Smooth muscle cell (in vitro differentiated cells): ENCODE measurements around the gene PTPRN2. TPM values are rescaled to one million over a fixed set of nuclear protein-coding genes. Genes with fewer than 3 reads are reported as not detected.
"Not testable (repeated sequence)": the region's sequence is repeated elsewhere in the genome, so short reads cannot be mapped to it uniquely, and the experiment has no call there.

Experiments
- DNase-seq: peaks from one replicate; lab custom pipeline; 2025; ENCODE audit not compliant: unreplicated experiment; lab: John Stamatoyannopoulos, UW
- H2AFZ ChIP-seq: fragments of 200-600 bp; sonication (generic); 2 replicates; pipeline ENCODE4 v1.6.0; 2016; ENCODE audit warnings: antibody characterized with exemption, low read depth, mild to moderate bottlenecking
- H3F3A ChIP-seq: fragments of 200-600 bp; sonication (generic); 2 replicates; pipeline ENCODE4 v1.6.0; 2017; ENCODE audit warnings: antibody characterized with exemption, low read depth
- H3K27ac ChIP-seq: fragments of 200-600 bp; sonication (generic); 2 replicates; pipeline ENCODE4 v1.5.1; 2016; ENCODE audit warnings: low read depth, mild to moderate bottlenecking
- H3K27me3 ChIP-seq: fragments of 200-600 bp; sonication (generic); 2 replicates; pipeline ENCODE4 v1.6.1; 2016; ENCODE audit warnings: low read depth, mild to moderate bottlenecking
- H3K36me3 ChIP-seq: fragments of 200-600 bp; sonication (generic); 2 replicates; pipeline ENCODE4 v1.5.1; 2016; ENCODE audit warnings: low read depth
- H3K4me1 ChIP-seq: fragments of 200-600 bp; sonication (generic); 2 replicates; pipeline ENCODE4 v1.5.1; 2016; ENCODE audit warnings: low read depth
- H3K4me2 ChIP-seq: fragments of 200-600 bp; sonication (generic); 2 replicates; pipeline ENCODE4 v1.6.0; 2016; ENCODE audit warnings: mild to moderate bottlenecking
- H3K4me3 ChIP-seq: fragments of 200-600 bp; sonication (generic); 2 replicates; pipeline ENCODE4 v1.5.1; 2016; ENCODE audit warnings: mild to moderate bottlenecking
- H3K79me2 ChIP-seq: fragments of 200-600 bp; sonication (generic); 2 replicates; pipeline ENCODE4 v1.6.0; 2016; ENCODE audit warnings: low read depth, mild to moderate bottlenecking
- H3K9ac ChIP-seq: fragments of 200-600 bp; sonication (generic); 2 replicates; pipeline ENCODE4 v1.6.0; 2016; ENCODE audit warnings: low read depth
- H3K9me3 ChIP-seq: fragments of 200-600 bp; sonication (generic); replicated peaks from 2 replicates; pipeline ENCODE4 v1.5.1; 2016; ENCODE audit warnings: low read depth
- H4K20me1 ChIP-seq: fragments of 200-600 bp; sonication (generic); 2 replicates; pipeline ENCODE4 v1.6.0; 2016; ENCODE audit warnings: low read depth
- WGBS: methylation state at CpG from one replicate; pipeline ENCODE4 v1.1.7; 2016; ENCODE audit warnings: low lambda C conversion rate; 5-methylcytosine and 5-hydroxymethylcytosine counted together
- polyA plus RNA-seq: library from polyadenylated mRNA; unstranded; fragments of >200 nt; fragmentation: Nextera tagmentation; extraction: Ambion mirVana; gene quantifications from 2 replicates; pipeline ENCODE4 v1.2.1, GENCODE V29; 2016
- total RNA-seq: library from RNA; depleted of rRNA; stranded (reverse); fragments of >200 nt; gene quantifications from 2 replicates; pipeline ENCODE4 v1.2.3, GENCODE V29; 2014
- TF ChIP-seq, protein P1 (sequence below): fragments of 200-600 bp; sonication (generic); IDR thresholded peaks from 2 replicates; pipeline ENCODE4 v1.5.1; 2017; ENCODE audit warnings: borderline replicate concordance, mild to moderate bottlenecking, antibody characterized with exemption; ENCODE audit not compliant: insufficient read depth, poor library complexity, severe bottlenecking

Gene PTPRN2
- total and polyA plus RNA-seq, 2 experiments from 2014 or later, result 0.09 to 0.87 TPM

DNA sequence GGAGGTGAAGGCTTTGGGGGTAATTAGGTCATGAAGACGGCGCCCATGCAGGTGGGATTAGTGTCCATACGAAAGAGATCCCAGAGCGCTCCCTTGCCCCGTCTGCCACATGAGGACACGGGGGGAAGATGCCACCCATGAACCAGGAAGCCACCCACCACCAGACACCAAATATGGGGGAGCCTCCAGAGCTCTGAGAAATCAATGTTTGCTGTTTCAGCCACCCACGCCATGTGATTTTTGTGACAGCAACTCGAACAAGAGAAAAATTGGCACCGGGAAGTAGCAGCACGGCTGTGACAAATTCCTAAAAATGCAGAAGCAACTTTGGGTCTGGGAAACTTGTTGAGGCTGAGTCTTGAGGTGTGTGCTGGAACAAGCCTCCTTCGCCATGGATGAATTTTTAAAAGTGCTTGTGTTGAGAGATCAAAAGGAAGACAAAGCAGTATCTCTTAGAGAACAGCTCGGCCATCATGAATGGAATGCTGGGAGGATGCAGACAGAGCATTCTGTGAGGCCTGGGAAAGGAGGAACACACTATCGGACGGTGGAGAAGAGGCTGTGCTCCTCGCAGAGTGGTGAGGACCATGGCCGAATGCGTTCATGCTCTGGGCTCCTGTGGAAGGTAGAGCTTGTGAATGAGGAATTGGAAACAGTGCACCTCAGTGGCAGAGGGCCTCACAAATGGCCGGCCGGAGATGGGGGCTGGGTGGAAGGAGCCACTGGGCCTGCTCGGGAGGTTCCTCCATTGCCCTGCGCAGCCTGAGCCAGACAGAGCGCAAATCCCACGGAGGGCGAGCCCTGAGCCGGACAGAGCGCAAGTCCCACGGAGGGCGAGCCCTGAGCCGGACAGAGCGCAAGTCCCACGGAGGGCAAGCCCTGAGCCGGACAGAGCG is 277.5 kb downstream of the PTPRN2 start:
- Histone ChIP-seq H3K79me2 (no peaks in the 10 kb centered on the region), H3K9ac (no peak overlapping the region), H3K36me3 (no peaks in the 10 kb centered on the region), H2AFZ (no peak overlapping the region), H3K27me3 (no peaks in the 10 kb centered on the region), H3K4me3 (no peak overlapping the region), H3K4me2 (no peak overlapping the region), H3K4me1 (no peaks in the 10 kb centered on the region), H3K27ac (no peak overlapping the region), H4K20me1 (no peaks in the 10 kb centered on the region), H3K9me3 (peaks cover 11% of the 10 kb centered on the region), H3F3A (no peaks in the 10 kb centered on the region)
- DNase-seq, result no peak
- WGBS, result 86% methylated on average over 19 of the region's 33 CpGs
- TF ChIP-seq, protein P1, sequence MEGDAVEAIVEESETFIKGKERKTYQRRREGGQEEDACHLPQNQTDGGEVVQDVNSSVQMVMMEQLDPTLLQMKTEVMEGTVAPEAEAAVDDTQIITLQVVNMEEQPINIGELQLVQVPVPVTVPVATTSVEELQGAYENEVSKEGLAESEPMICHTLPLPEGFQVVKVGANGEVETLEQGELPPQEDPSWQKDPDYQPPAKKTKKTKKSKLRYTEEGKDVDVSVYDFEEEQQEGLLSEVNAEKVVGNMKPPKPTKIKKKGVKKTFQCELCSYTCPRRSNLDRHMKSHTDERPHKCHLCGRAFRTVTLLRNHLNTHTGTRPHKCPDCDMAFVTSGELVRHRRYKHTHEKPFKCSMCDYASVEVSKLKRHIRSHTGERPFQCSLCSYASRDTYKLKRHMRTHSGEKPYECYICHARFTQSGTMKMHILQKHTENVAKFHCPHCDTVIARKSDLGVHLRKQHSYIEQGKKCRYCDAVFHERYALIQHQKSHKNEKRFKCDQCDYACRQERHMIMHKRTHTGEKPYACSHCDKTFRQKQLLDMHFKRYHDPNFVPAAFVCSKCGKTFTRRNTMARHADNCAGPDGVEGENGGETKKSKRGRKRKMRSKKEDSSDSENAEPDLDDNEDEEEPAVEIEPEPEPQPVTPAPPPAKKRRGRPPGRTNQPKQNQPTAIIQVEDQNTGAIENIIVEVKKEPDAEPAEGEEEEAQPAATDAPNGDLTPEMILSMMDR, result no peak

DNA sequence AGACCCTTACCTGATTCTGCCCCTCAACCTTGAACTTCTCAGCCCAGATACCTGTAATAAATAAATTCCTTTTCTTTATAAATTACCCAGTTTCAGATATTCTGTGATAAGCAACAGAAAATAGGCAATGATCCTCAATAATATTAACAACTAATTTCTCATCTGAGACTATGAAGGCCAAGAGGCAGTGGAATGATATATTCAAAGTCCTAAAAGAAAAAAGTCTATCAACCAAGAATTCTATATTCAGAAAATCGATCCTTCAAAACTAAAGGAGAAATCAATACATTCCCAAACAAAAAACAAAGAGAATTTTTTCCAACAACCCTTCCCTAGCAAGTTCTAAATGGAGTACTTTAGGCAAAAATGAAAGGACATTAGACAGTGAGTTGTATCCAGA is 279.6 kb downstream of the PTPRN2 start:
- Histone ChIP-seq H3K4me2 (no peak overlapping the region), H3F3A (no peaks in the 10 kb centered on the region), H3K27ac (no peak overlapping the region), H3K9ac (no peak overlapping the region), H3K79me2 (no peaks in the 10 kb centered on the region), H3K27me3 (no peaks in the 10 kb centered on the region), H4K20me1 (no peaks in the 10 kb centered on the region), H3K4me3 (no peak overlapping the region), H2AFZ (no peak overlapping the region), H3K9me3 (peaks cover 11% of the 10 kb centered on the region), H3K4me1 (peaks cover 5% of the 10 kb centered on the region), H3K36me3 (no peaks in the 10 kb centered on the region)
- WGBS, result 79% methylated on average over 1 of the region's 1 CpG
- no peak for DNase-seq
- TF ChIP-seq, protein P1, result no peak

DNA sequence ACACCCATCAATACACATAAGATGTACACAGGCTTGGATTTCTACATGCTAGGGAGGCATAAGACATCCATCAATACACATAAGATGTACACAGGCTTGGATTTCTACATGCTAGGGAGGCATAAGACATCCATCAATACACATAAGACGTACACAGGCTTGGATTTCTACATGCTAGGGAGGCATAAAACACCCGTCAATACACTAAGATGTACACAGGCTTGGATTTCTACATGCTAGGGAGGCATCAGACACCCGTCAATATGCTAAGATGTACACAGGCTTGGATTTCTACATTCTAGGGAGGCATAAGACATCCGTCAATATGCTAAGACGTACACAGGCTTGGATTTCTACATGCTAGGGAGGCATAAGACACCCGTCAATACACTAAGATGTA is 283.6 kb downstream of the PTPRN2 start:
- 88% methylated on average over 6 of the region's 6 CpGs for WGBS

DNA sequence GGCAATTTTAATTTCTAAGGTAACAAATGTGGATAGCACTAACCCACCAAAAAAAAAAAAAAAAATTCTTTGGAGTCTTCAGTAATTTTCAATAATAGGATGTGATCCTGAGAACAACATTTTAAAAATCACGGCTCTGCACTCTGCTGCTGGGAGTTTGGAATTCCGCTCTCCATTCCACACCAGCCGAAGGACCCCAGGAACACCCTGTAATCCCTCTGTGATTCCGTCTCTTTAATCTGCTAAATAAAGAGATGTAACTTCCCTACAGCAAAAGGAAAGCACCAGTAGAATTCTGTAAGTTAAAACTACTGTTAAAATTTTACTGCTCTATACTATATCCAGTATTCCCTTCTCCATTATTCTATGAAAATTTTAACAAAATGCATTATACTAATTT is 284.5 kb downstream of the PTPRN2 start:
- Histone ChIP-seq H3K9me3 (peaks cover 10% of the 10 kb centered on the region), H4K20me1 (no peaks in the 10 kb centered on the region), H3K27ac (no peak overlapping the region), H3K4me1 (peaks cover 10% of the 10 kb centered on the region), H3K79me2 (no peaks in the 10 kb centered on the region), H3K36me3 (no peaks in the 10 kb centered on the region), H3K9ac (no peak overlapping the region), H2AFZ (no peak overlapping the region), H3K4me3 (no peak overlapping the region), H3F3A (no peaks in the 10 kb centered on the region), H3K27me3 (no peaks in the 10 kb centered on the region), H3K4me2 (no peak overlapping the region)
- WGBS, result 72% methylated on average over 4 of the region's 4 CpGs
- no peak for DNase-seq
- TF ChIP-seq, protein P1, result no peak

More for the DNA sequence above, 283.6 kb downstream of the PTPRN2 start:
- not testable (repeated sequence) for DNase-seq, H3K36me3 ChIP-seq, H3K4me3 ChIP-seq, H3F3A ChIP-seq, H2AFZ ChIP-seq, H3K4me2 ChIP-seq, H3K27ac ChIP-seq, H3K27me3 ChIP-seq, H4K20me1 ChIP-seq, H3K9ac ChIP-seq, H3K79me2 ChIP-seq
- Histone ChIP-seq H3K9me3 (peaks cover 11% of the 10 kb centered on the region), H3K4me1 (peaks cover 10% of the 10 kb centered on the region)
